Skeletal muscle cell (primary cell): ENCODE results near the gene STK25.

Experiments
- DNase-seq: peaks from one replicate; pipeline ENCODE4 v3.0.0-alpha.2; 2010; ENCODE audit warnings: low read depth
- H3K4me3 ChIP-seq: 2 replicates; pipeline ENCODE4 v1.5.1; 2011; ENCODE audit warnings: low read depth, mild to moderate bottlenecking, control low read depth, low read length, moderate library complexity

Gene STK25

DNA sequence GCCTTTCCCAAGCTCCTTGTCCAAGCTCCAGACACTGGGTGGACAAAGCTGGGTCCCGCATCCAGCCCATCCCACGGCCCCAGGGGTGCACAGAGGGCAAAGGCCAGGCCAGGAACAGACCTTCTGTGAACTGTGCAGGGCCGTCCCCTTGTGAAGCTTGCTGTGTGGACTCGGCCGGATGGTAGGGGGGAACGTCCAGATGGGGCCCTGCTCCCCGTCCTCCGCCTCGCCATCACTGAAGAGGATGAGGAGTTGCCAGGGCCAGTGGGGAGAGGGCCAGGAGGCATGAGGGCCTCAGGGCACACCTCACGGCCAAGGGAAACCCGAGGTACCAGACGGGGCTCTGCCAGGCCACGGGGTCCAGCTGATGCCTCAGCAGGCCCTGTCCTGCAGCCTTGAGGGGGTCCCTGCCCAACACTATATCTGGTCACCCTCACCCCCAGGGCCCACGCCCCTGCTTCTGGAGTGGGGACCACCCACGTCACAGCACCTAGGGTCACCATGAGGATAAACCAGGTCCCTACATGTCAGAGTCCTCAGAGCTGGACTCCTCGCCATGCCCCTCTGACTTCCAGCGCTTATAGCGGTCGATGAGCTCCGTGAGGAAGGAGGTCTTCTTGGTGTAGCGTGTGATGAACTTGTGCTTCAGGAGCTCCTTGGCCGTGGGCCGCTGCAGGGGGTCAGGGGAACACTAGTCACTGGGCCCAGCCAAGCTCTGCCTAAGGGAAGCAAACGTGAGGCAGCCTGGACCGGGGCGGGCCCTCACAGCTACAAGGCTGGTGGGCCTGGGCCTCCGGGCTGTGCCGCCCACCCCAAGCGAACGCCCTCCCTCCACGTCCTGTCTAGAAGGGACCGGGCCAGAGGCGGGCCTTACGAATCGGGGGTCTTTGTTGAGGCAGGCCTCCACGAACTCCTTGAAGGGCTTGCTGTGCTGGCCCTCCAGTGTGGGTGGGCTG is 10.0 kb downstream of the STK25 start:
- H3K4me3 ChIP-seq, result no peak overlapping the region
- DNase-seq, result no peak

DNA sequence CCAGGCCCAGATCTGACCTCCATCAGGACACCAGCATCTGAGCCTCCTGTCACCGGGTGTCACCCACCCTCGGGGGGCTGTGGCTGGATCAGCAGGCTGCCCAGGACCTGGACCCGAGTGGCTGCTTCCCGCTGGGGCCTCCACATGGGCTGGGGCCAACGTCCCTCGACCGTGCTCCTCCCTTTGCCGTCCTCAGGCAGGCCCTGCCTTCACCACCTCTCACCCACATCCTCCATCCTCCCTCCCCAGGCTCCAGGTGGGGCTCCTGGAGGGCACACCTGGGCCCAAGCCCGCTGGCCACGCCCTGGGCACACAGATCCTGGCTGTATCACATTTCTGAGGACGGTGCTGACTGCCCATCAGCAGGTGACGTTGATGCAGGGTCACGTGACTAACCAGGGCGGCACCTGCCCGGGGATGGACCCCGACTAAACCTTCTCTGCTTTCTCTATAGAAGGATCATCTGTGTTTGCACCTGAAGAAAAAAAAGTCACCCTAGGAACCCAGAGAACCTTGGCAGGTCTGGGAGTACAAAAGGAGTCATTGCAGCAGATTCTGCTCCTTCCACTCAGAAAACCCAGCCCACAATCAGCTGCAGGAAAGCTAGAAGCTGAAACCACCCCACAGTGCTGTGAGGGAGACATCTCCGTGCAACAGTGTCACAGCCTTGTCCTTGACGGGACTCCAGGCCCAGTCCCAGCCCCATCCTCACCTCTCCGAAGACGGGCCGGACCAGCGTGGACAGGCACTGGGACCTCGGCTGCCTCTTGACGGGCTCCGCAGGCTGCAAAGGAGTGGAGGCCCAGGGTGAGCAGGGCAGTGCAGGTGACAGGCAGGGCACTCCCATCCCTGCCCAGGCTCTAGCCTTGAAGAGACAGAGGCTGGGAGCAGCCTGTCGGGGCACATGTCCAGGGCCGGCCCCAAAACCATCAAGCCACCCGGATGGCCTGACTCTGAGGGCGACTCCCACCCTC is 11.2 kb downstream of the STK25 start:
- H3K4me3 ChIP-seq, result no peak overlapping the region
- no peak for DNase-seq

DNA sequence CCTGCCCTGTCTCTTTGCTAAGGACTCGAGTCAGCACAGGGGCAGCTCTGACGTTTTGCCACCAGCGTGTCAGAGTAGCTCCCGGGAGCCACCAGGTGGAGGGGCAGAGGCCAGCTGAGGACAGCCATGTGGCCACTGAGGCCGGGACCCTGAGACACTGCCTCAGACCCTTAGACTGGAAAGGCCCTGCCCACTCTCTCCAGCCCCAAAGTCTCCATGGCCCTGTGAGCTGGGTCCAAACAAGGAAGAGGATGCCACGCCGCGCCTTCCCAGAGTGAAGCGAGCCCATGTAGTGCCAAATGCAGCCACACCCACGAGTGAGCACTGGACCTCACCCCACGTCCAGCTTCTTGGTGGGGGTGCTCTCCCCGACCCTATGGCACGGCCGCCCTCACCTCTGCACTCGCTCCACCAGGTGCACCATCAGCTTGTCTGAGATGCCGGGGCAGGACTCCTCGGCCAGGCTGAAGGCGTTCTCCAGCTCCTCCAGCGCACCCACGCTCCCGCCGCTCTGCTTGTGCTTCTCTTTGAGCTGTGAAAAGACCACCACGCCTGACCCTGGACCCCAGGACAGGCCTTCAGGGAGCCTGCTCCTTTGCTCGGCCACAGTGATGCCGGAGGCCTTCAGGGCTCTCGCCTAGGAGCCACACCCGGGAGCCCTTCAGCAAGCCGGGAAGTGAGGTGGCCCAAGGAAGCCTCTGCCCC is 12.2 kb downstream of the STK25 start:
- H3K4me3 ChIP-seq, result no peak overlapping the region
- DNase-seq, result no peak

DNA sequence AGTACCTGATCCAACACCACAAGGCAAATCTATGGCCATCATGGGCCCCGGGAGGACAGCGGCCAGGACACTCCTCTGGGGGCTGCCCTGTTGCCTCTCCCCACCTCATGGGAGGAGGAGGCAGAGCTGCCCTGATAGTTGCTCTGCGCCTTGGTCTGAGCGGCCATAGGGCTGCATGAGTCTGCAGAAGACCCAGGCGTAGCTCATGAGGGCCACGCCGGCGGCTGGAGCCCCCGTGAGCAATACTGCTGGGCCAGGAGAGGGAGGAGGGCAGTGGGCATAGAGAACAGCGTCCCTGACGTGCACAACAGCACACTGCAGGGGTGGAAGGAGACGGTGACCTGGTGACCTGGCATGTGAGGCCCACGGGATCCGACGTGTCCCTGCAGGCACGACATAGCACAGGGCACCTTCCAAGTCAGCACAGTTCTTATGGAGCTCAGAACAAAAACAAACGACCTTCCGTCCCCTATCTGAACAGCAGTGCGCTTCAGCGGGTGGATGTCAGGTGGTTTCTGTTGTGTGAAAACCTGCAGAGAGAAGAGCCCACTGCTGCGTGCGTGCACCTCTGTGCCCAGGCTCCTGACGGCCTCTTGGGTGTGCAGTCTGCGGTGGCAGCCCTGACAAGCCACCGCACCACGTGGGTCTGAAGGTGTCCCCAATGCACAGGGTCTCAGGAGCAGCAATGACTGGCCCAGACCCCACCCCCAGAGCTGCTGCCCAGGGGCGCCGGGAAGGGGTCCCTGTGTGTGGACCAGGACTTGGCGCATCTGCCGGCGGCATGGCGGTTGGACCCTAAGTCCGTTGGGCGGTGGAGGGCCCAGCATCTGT is 13.0 kb downstream of the STK25 start:
- no peak for DNase-seq
- H3K4me3 ChIP-seq, result no peak overlapping the region

DNA sequence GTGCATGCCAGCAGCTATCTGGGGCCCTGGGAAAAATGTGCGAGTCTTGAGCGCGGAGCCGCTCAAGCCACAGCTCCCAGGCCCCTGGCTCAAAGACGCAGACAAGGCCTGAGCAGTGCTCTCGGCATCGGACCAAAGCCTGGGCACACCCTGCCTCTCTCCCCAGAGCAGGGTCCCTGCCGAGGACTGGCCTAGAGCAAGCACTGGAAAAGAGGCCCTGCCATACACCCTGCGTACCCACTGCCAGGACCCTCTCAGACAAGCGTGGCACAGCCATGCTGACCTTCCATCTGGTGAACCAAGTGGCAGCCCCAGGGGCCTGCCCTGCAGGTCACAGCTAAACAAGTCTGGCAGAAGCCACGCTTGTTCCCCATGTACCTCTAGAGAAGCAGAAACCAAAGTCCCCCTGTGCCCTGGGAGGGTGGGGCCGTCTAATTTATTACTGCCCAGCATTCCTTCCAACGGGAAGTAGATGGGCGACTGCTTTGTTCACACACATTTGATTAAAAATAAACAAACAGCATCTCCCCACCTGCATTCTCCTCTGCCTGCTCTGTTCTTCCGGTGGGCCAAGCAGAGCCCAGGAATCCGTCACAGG is 14.0 kb downstream of the STK25 start:
- DNase-seq, result no peak
- no peak overlapping the region for H3K4me3 ChIP-seq

DNA sequence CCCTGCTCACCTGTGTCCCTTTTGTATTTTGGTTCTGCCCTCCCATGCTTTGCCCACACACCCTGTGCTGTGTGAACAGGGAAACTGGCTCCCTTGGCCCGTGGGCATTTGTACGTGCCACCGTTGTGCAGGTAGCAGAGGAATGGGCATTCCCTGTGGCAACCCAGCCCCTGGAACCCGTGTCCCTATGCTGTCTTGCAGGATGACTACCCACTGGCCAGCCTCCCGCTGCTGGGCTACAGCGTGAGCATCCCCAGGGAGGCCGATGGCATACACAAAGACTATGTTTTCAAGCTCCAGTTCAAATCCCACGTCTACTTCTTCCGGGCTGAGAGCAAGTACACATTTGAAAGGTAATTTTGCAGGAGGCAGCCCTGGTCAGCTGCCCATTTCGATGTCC is 15.3 kb downstream of the STK25 start:
- H3K4me3 ChIP-seq, result no peak overlapping the region
- DNase-seq, result no peak

DNA sequence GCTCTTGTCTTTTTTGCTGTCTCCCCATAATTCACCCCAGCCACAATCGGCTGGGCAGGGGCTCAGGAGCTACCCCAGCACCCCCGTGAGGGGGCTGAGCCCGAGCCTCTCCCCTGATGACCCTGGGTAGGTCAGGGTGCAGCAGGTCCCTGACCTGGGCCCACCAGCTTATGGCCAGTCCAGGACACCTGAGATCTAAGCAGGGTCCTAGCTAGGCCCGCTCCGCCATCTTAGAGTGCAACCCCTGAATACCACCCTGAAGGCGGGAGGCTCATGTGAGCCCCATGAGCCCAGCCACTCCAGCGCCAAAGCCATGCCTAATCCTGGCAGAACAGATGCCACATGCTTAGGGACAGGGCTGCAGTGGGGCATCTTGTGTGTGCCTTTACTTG is 16.2 kb downstream of the STK25 start:
- no peak overlapping the region for H3K4me3 ChIP-seq

DNA sequence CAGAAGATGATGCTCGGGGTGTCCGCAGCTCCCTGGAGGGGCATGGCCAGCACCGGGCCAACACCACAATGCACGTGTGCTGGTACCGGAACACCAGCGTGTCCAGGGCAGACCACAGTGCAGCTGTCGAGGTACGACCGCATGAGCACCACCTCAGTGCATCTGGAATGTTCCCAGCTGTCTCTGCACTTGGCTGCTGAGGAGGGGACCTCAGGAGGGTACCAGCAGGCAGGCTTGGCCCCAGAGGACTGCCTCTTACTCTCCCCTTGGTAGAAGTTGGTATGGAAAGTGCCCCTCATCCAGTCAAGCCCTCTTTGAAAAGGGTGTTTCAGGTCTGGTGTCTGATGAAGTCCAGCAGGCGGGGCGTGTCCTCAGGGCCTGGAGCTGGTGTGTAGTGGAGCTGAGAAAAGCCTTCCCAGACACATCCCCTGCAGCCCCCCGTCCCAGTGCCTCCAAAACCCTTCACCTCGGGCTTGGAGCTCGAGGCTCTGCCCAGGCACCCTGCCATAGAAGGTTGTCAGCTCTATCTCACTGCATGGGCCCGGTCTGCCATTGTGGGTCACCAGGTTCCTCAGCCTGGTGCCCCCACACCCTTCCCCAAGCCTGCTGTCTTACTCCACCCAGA is 16.7 kb downstream of the STK25 start:
- no peak for DNase-seq
- no peak overlapping the region for H3K4me3 ChIP-seq

More for the DNA sequence above, 16.2 kb downstream of the STK25 start:
- DNase-seq, result no peak

DNA sequence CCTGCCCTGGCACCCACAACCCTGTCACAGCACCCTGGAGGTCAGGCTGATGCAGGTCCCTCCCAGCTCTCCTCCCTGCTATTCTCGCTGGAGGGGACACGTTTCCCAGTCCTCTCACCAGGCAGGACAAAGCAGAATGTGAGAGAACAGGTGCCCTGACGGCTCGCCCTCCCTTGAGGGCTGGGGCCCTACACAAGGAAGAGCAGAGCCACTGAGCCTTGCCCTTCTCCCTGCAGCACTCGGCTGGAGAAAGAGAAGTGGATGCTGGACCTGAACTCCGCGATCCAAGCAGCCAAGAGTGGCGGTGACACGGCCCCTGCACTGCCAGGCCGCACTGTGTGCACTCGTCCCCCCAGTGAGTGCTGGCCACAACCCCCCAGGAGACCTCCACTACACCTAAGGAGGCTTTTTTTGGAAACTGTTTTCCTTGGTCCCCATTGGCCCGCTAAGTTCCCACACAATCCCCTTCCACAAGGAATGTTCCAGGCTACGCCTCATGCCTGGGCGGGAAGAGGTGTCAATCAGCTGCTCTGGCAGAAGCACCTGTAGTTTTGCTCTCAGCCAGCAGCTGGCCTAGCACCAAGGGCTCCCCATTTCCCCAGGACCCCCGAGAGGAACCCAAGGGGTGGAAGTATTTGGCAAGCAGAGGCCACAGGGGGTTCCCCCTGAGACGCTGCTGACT is 17.4 kb downstream of the STK25 start:
- no peak overlapping the region for H3K4me3 ChIP-seq
- no peak for DNase-seq

DNA sequence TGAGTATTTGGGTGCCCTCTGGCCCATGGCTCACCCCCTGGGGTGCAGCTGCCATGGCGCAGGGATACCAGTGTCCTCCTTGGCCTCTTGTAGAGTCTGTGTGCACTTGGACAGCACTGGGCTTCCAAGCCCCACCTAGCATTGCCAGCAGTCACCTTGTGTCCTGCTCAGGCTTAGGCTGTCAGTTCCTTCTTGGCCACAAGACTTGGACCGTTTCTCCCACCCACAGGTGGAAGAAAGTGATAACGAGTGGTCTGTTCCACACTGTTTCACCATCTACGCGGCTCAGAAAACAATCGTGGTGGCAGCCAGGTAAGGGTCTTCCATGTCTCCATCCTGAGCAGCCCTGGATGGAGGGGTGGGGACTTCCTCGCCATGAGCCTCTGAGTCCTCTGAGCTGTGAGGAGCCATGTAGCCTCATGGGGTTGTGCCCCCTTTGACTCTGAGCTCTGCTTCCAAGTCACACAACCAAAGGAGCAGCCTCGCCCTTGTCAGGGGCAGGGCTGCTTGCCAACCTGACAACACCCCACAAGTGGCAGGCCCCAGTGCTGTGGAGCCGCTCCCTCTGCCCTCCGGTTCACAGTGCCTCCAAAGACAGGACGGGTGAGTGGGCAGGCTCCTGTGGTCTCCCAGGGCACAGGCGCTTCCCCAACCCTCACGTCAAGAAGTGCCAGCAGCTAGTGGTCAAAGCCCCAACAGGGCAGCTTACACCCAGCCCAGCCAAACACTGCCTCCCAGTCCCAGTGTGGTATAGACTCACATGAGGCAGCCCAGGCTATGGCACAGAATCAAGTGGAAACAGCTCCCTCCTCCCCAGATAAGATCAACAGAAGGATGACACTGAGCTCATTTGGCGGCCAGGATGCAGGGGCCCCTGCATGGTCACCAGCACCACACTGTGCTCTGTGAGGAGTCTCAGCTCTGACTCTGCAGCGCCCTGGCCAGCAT is 18.4 kb downstream of the STK25 start:
- no peak for DNase-seq
- no peak overlapping the region for H3K4me3 ChIP-seq

DNA sequence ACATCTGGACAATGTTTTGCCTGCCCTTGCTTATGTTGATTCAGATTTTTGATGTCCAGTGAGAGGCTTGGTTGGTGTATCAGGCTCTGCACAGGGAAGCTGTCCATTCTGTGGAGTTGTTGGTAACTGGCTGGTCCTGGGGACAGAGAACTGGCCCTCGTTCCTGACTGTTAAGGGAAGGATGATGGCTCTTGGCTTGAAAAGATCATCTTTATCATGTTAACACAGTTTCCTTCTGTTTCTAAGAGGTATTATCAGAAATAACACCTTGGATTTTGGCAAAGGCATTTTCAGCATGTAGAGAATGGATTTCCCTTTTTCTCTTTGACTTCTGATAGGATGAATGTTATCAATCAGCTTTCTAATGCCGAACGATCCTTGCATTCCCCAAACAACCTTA is 19.3 kb downstream of the STK25 start:
- DNase-seq, result no peak
- no peak overlapping the region for H3K4me3 ChIP-seq

DNA sequence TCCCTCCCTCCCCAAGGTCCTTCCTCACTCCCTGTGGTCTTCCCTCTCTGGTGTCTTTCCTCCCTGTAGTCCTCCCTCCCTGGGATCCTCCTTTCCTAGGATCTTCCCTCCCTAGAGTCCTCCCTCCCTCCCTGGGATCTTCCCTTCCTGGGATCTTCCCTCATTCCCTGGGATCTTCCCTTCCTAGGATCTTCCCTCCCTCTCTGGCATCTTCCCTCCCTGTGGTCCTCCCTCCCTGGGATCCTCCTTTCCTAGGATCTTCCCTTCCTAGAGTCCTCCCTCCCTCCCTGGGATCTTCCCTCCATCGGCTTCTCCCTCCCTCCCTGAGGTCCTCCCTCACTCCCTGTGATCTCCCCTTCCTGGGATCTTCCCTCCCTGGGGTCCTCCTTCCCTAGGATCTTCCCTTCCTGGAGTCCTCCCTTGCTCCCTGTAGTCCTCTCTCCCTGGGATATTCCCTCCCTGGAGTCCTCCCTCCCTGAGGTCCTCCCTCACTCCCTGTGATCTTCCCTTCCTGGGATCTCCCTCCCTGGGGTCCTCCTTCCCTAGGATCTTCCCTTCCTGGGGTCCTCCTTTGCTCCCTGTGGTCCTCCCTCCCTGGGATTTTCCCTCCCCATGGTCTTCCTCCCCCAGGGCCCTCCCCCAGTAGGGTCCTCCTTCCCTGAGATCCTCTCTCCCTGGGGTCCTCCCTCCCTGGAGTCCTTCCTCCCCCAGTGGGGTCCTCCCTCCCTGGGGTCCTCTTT is 23.0 kb downstream of the STK25 start:
- H3K4me3 ChIP-seq, result no peak overlapping the region
- no peak for DNase-seq

DNA sequence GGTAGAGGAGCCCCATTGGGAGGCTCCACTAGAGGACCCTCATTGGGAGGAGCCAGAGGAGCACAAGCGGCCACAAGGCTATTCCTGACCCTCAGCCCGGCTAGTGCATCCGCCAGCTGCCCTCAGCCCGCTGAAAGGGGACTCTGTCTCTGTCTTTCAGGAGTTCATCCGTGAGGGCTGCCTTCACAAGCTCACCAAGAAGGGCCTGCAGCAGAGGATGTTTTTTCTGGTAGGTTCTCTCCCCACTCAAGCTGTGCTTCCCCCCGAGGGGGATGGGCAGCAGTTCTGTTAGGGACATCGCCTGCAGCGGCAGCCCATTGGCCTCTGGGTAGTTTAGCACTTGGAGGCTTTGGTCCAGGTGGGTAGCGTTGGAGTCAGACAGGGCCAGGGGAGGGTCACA is 25.1 kb downstream of the STK25 start:
- H3K4me3 ChIP-seq, result no peak overlapping the region
- DNase-seq, result no peak

DNA sequence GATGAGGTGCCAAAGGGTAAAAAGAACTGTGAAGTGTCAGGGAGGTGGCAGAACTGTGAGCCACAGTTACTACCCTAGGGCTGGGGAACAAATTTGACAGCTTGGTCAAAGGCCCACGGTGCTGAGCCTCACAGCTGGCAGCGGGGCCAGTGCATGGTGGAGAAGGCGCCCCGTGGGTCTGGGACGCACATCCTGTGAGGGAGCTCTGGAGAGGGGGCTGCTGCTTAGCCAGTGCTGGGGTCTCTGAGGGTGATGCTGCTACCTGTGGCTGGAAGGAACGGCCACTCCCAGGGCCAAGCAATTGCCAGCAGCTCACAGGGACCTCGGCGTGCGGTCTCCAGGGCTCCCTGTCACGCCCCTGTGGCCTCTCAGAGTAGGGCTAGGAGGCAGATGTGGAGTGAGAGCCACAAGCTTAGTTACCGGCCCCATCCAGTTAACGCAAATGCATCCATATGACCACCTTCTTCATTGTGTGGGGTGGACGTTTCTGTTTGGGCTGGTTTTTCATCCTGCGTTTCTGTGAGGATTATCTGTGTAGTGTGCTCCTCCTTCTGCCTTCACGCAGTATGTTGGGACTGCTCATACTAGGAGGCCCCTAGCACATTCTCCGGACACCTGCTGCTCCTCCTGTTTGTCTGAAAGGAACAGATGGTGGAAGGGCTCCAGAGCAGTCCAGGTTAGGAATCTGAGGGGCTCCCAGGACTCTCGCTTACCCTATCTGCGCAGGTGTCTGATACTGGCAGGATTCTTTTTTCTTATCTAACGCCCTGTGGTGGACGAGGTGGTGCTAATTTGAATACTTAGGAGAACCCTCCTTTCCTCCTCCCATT is 26.0 kb downstream of the STK25 start:
- H3K4me3 ChIP-seq, result no peak overlapping the region

DNA sequence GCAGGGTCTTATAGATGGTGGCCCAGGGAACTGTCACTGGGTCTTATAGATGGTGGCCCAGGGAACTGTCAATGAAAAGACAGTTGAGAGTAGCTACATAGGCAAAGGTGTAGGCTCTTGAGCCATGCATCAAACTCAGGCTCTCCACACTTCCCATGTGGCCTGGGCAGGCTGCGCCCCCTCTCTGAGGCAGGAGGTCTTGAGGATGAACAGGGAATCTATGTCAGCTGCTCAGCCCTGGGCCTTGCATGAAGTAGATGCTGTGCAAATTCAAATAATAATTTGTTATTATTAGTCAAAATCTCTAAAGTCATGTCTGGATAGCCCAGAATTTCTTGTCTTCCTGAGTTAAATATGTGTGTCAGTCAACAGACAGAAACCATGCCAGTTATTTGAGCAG is 26.7 kb downstream of the STK25 start:
- DNase-seq, result no peak

More for the DNA sequence above, 26.0 kb downstream of the STK25 start:
- no peak for DNase-seq

More for the DNA sequence above, 26.7 kb downstream of the STK25 start:
- no peak overlapping the region for H3K4me3 ChIP-seq
